Vagina (tissue), 2 donors: ENCODE data around the gene BORCS6. TPM values are rescaled to one million over a fixed set of nuclear protein-coding genes. Genes with fewer than 3 reads are reported as not detected.

Experiments
- DNase-seq, 2 donors: peaks; one replicate each; pipeline ENCODE4 v3.0.0-alpha.2; 2017; ENCODE audit errors: extremely low spot score in 2 of 2
- H3K27ac ChIP-seq: fragments of 200-600 bp; sonication (generic); one replicate; pipeline ENCODE4 v1.5.1; 2019
- H3K27me3 ChIP-seq: fragments of 200-600 bp; sonication (generic); one replicate; pipeline ENCODE4 v1.5.1; 2019
- H3K36me3 ChIP-seq, 2 donors: fragments of 200-600 bp; sonication (generic); one replicate each; pipeline ENCODE4 v1.5.1; 2017 to 2019
- H3K4me1 ChIP-seq: fragments of 200-600 bp; sonication (generic); one replicate; pipeline ENCODE4 v1.5.1; 2019
- H3K4me3 ChIP-seq, 2 donors: fragments of 200-600 bp; sonication (generic); 1 replicate in 1 of 2; 2 replicates in 1 of 2; pipeline ENCODE4 v1.5.1; 2016 to 2019
- H3K9me3 ChIP-seq: fragments of 200-600 bp; sonication (generic); one replicate; pipeline ENCODE4 v1.5.1; 2019
- POLR2A ChIP-seq, 2 donors: fragments of 450-650 bp; IDR thresholded peaks; one replicate each; pipeline ENCODE4 v1.6.1; 2017; ENCODE audit warnings: antibody characterized with exemption in 2 of 2, mild to moderate bottlenecking in 2 of 2, moderate library complexity in 2 of 2
- POLR2AphosphoS5 ChIP-seq, 2 donors: sonication (generic); formaldehyde crosslinking; IDR thresholded peaks; one replicate each; pipeline ENCODE4 v1.9.0; 2017; ENCODE audit warnings: antibody characterized with exemption in 2 of 2, mild to moderate bottlenecking in 2 of 2, low read depth in 1 of 2; ENCODE audit not compliant: insufficient read depth in 1 of 2
- intact Hi-C: fragments of 100-400 bp; cut with DNase I; formaldehyde crosslinking; loops from one replicate; pipeline ENCODE4 v1.15.1; 2023
- total RNA-seq: library from RNA; depleted of rRNA; stranded (reverse); fragments of >200 nt; gene quantifications from one replicate; pipeline ENCODE4 v1.2.3, GENCODE V29; 2016
- TF ChIP-seq, protein P1 (sequence below), 3 experiments: fragments of 450-650 bp in 2 of 3; fragments of 200-600 bp in 1 of 3; sonication (generic) in 1 of 3; IDR thresholded peaks; one replicate each; pipeline ENCODE4 v1.5.1; 2017 to 2019; ENCODE audit warnings: antibody characterized with exemption in 3 of 3, mild to moderate bottlenecking in 2 of 3, moderate library complexity in 2 of 3

The BORCS6 gene
- total RNA-seq, 1 donor from 2014 or later = 9.6 TPM

DNA sequence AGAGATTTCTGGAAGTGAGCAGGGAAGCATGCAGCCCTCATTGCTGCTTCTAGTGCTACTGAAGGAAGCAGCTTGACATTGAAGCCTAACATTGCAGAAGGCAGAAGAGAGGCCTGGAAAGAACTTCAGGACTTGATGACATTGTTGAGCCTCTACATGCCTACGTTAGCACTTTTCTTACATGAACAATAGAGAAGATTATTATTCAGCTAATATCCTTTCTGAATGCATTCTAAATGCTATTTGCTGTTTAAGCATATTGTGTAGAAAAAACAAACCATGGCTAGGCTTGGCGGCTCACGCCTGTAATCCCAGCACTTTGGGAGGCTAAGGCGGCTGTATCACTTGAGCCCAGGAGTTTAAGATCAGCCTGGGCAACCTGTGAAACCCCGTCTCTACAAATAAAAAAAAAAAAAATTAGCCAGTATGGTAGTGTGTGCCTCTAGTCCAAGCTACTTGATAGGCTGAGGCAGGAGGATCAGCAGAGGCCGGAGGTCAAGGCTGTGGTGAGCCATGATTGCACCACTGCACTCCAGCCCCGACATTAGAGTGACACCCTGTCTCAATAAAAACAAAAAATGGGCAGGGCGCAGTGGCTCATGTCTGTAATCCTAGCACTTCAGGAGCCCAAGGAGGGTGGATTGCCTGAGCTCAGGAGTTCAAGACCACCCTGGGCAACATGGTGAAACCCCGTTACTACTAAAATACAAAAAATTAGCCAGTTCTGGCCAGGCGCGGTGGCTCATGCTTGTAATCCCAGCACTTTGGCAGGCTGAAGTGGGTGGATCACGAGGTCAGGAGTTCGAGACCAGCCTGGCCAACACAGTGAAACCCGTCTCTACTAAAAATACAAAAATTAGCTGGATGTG is 22.6 kb upstream of the BORCS6 start:
- no peak overlapping the region for H3K4me3 ChIP-seq
- no peak for DNase-seq
- intact Hi-C loops = no loop called here

DNA sequence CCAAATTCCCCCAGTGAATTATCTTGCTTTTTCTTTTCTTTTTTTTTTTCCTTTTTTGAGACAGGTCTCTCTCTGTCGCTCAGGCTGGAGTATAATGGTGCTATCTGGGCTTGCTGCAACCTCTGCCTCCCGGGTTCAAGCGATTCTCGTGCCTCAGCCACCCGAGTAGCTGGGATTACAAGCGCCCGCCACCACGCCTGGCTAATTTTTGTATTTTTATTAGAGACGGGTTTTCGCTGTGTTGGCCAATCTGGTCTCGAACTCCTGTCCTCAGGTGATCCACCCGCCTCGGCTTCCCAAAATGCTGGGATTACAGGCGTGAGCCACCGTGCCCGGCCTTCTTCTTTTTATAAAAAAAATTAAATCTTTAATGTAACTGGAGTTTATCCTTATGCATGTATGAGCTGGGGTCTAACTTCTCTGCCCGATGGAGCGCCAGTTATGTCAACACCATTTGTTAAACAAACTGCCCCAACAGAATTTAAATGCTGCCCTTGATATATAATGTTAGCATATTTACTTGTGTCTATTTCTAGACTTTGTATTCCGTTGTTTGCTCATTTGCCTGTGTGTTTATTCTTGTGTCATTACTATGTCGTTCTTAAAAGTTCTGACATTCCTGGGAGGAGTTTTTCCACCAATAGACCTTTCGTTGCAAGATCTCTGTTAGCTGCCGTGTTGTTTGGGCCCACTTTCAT is 20.9 kb upstream of the BORCS6 start:
- intact Hi-C loops = no loop called here
- H3K9me3 ChIP-seq = no peaks in the 10 kb centered on the region
- TF ChIP-seq, protein P1, sequence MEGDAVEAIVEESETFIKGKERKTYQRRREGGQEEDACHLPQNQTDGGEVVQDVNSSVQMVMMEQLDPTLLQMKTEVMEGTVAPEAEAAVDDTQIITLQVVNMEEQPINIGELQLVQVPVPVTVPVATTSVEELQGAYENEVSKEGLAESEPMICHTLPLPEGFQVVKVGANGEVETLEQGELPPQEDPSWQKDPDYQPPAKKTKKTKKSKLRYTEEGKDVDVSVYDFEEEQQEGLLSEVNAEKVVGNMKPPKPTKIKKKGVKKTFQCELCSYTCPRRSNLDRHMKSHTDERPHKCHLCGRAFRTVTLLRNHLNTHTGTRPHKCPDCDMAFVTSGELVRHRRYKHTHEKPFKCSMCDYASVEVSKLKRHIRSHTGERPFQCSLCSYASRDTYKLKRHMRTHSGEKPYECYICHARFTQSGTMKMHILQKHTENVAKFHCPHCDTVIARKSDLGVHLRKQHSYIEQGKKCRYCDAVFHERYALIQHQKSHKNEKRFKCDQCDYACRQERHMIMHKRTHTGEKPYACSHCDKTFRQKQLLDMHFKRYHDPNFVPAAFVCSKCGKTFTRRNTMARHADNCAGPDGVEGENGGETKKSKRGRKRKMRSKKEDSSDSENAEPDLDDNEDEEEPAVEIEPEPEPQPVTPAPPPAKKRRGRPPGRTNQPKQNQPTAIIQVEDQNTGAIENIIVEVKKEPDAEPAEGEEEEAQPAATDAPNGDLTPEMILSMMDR (IDR thresholded peaks at IDR 0.05) = no peak
- TF ChIP-seq POLR2AphosphoS5 (IDR thresholded peaks at IDR 0.05; ENCODE audit: insufficient read depth in 1 of 2, low read depth in 1 of 2) = peak in 1 of 2 donors; percentile 18
- TF ChIP-seq POLR2A (IDR thresholded peaks at IDR 0.05) = no peak
- H3K36me3 ChIP-seq = no peaks in the 10 kb centered on the region
- peaks cover 12% of the 10 kb centered on the region for H3K4me1 ChIP-seq
- H3K4me3 ChIP-seq = peak overlapping the region; percentile 57 to 60
- H3K27me3 ChIP-seq = no peaks in the 10 kb centered on the region
- DNase-seq = no peak
- peak overlapping the region; percentile 90 for H3K27ac ChIP-seq

More for the DNA sequence above, 22.6 kb upstream of the BORCS6 start:
- TF ChIP-seq POLR2AphosphoS5 (IDR thresholded peaks at IDR 0.05; ENCODE audit: insufficient read depth in 1 of 2, low read depth in 1 of 2) = no peak
- Histone ChIP-seq H3K36me3 (no peaks in the 10 kb centered on the region), H3K4me1 (peaks cover 12% of the 10 kb centered on the region), H3K27ac (no peak overlapping the region), H3K9me3 (no peaks in the 10 kb centered on the region), H3K27me3 (no peaks in the 10 kb centered on the region)

DNA sequence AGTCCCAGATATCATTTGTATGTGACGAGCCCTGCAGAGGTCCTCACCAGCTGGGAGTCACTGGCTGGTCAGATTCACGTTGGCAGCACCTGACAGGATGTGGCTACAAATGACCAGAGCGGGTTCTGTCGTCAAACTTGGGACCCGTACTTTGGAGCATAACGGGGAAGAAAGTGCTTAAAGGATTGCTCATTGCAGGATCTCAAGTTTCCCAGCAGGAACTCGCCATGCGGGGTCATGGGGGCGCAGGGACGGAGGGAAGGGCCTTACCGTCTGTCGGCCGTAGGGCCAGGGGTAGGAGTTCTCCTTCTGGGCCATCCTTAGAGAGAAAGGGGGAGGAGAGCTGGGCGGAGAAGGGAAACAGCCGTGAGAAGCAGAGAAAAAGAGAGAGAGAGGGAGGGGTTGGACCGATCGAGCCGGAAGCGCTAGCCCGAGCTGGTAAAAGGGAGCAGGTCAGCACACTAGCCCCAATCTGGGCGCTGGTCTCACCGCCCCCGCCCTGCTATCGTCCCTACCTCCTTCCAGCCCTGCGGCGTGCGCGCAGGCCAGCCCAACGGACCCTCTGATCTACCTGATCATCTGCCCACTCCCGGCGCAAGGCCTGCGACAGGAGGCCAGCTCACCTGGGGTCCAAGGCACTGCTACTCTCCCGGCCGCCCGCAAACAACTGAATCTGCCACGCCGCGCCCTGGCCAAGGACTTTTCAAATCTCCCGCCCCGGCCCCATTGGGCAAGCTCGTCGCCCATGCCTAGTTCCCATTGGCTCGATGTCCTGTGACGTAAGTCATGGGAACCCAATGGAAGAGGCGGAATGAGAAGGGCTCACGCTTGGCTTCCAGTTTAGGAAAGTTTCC is 20.2 kb upstream of the BORCS6 start, which contains the start of gene AURKB:
AURKB (minus strand) TSS at position 669 of the 854 bp plus-strand sequence; CDS start at position 318, 351 bp downstream.
- Histone ChIP-seq H3K4me3 (peak within 1 kb of the TSS; percentile 57 to 60), H3K4me1 (peaks cover 12% of the 10 kb centered on the region), H3K27me3 (no peaks in the 10 kb centered on the region), H3K27ac (peak within 1 kb of the TSS; percentile 90), H3K9me3 (no peaks in the 10 kb centered on the region), H3K36me3 (no peaks in the 10 kb centered on the region)
- TF ChIP-seq, protein P1 (IDR thresholded peaks at IDR 0.05) = no peak
- TF ChIP-seq POLR2AphosphoS5 (IDR thresholded peaks at IDR 0.05; ENCODE audit: insufficient read depth in 1 of 2, low read depth in 1 of 2) = peak; percentile 67 to 92
- DNase-seq = peak in 1 of 2 donors; percentile 93
- intact Hi-C loops = no loop called here

DNA sequence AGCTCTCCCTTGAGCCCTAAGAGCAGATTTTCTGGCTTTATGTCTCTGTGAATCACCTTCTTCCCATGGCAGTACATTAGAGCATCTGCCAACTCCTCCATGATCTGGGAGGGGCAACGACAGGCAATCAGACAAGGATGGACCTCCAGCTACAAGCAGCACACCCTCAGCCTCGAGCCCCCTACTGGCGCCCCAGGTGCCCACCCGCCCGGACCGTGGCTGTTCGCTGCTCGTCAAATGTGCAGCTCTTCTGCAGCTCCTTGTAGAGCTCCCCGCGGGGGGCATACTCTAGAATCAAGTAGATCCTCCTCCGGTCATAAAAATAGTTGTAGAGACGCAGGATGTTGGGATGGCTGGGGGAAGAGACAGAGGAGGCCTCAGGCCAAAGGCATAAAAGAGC is 16.6 kb upstream of the BORCS6 start:
- H3K4me1 ChIP-seq = peaks cover 12% of the 10 kb centered on the region
- no peaks in the 10 kb centered on the region for H3K36me3 ChIP-seq
- no peak overlapping the region for H3K4me3 ChIP-seq
- TF ChIP-seq POLR2A (IDR thresholded peaks at IDR 0.05) (no peak), POLR2AphosphoS5 (IDR thresholded peaks at IDR 0.05; ENCODE audit: insufficient read depth in 1 of 2, low read depth in 1 of 2) (no peak)
- TF ChIP-seq, protein P1 (IDR thresholded peaks at IDR 0.05) = no peak
- H3K27ac ChIP-seq = no peak overlapping the region
- H3K27me3 ChIP-seq = no peaks in the 10 kb centered on the region
- intact Hi-C loops = no loop called here
- no peak for DNase-seq
- no peaks in the 10 kb centered on the region for H3K9me3 ChIP-seq
